MM.1S (cell line): ENCODE results near the gene PRKG1.

ENCODE experiments used
- DNase-seq: peaks from one replicate; pipeline ENCODE4 v3.0.0-alpha.2; 2015
- H2AFZ ChIP-seq: fragments of 300-600 bp; sonication (generic); 2 replicates; pipeline ENCODE4 v1.6.0; 2016; ENCODE audit warnings: antibody characterized with exemption, low read length
- H3F3A ChIP-seq: fragments of 300-600 bp; sonication (generic); 2 replicates; pipeline ENCODE4 v1.6.1; 2016; ENCODE audit warnings: mild to moderate bottlenecking, antibody characterized with exemption, low read length, moderate library complexity, mixed read lengths; ENCODE audit not compliant: insufficient read depth
- H3K27ac ChIP-seq: fragments of 300-600 bp; sonication (generic); 2 replicates; pipeline ENCODE4 v1.5.1; 2016; ENCODE audit warnings: mild to moderate bottlenecking, low read length
- H3K27me3 ChIP-seq: fragments of 300-600 bp; sonication (generic); replicated peaks from 2 replicates; pipeline ENCODE4 v1.6.0; 2016; ENCODE audit warnings: low read length; ENCODE audit not compliant: insufficient read depth
- H3K36me3 ChIP-seq: fragments of 300-600 bp; sonication (generic); replicated peaks from 2 replicates; pipeline ENCODE4 v1.6.1; 2016; ENCODE audit warnings: mild to moderate bottlenecking, low read length, mixed read lengths; ENCODE audit not compliant: insufficient read depth
- H3K4me1 ChIP-seq: fragments of 300-600 bp; sonication (generic); 2 replicates; pipeline ENCODE4 v1.6.1; 2016; ENCODE audit warnings: low read length, mixed read lengths
- H3K4me2 ChIP-seq: fragments of 300-600 bp; sonication (generic); 2 replicates; pipeline ENCODE4 v1.6.0; 2016; ENCODE audit warnings: low read depth, low read length
- H3K4me3 ChIP-seq: fragments of 300-600 bp; sonication (generic); 2 replicates; pipeline ENCODE4 v1.5.1; 2016; ENCODE audit warnings: low read length, mixed read lengths
- H3K79me2 ChIP-seq: fragments of 300-600 bp; sonication (generic); 2 replicates; pipeline ENCODE4 v1.6.1; 2016; ENCODE audit warnings: mixed run types, low read length, mixed read lengths
- H3K9ac ChIP-seq: fragments of 300-600 bp; sonication (generic); 2 replicates; pipeline ENCODE4 v1.6.1; 2016; ENCODE audit warnings: low read length, mixed read lengths
- H3K9me2 ChIP-seq: fragments of 300-600 bp; sonication (generic); replicated peaks from 2 replicates; pipeline ENCODE4 v1.6.1; 2016; ENCODE audit warnings: mild to moderate bottlenecking, low read length, mixed read lengths; ENCODE audit not compliant: insufficient read depth
- H3K9me3 ChIP-seq: fragments of 300-600 bp; sonication (generic); replicated peaks from 2 replicates; pipeline ENCODE4 v1.6.1; 2016; ENCODE audit warnings: mild to moderate bottlenecking, low read length, mixed read lengths; ENCODE audit not compliant: insufficient read depth
- H4K20me1 ChIP-seq: fragments of 300-600 bp; sonication (generic); 2 replicates; pipeline ENCODE4 v1.6.1; 2016; ENCODE audit warnings: mild to moderate bottlenecking, low read length, moderate library complexity, mixed read lengths; ENCODE audit not compliant: insufficient read depth
- CTCF ChIP-seq: fragments of 300-600 bp; sonication (generic); IDR thresholded peaks from 2 replicates; pipeline ENCODE4 v1.5.1; 2016; ENCODE audit warnings: antibody characterized with exemption, low read length, mixed read lengths
- EZH2 ChIP-seq: fragments of 300-600 bp; sonication (generic); optimal IDR thresholded peaks from 2 replicates; pipeline ENCODE3; 2017; ENCODE audit warnings: low read depth, mild to moderate bottlenecking, antibody characterized with exemption, low read length, mixed read lengths
- EZH2phosphoT487 ChIP-seq: fragments of 300-600 bp; sonication (generic); IDR thresholded peaks from 2 replicates; pipeline ENCODE4 v1.6.1; 2018; ENCODE audit warnings: antibody characterized with exemption, low read length

Gene PRKG1

DNA sequence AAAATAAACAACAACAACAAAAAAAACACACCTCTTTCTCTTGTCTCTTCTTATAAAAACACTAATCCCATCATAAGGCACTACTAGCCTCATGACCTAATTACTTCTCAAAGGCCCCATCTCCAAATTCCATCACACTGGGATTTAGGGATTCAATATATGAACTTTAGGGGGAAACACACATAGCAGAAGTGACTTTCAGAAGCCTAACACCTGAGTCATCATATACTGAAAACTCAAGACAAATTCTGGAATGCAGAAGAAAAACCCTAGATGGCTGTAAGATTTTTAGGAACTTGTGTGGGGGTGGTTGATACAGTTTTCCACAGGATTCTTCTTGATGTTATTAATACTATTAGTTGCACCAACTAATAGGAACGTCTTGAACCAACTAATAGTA is 658.8 kb downstream of the PRKG1 start:
- TF ChIP-seq EZH2: no peak
- TF ChIP-seq EZH2phosphoT487: no peak
- TF ChIP-seq CTCF: no peak
- DNase-seq: no peak
- Histone ChIP-seq H3K4me1 (no peaks in the 10 kb centered on the region), H3K9me3 (no peaks in the 10 kb centered on the region), H4K20me1 (no peaks in the 10 kb centered on the region), H3K36me3 (no peaks in the 10 kb centered on the region), H2AFZ (no peak overlapping the region), H3K27ac (no peak overlapping the region), H3K27me3 (no peaks in the 10 kb centered on the region), H3F3A (no peaks in the 10 kb centered on the region), H3K9ac (no peak overlapping the region), H3K79me2 (no peaks in the 10 kb centered on the region), H3K4me3 (no peak overlapping the region), H3K9me2 (no peaks in the 10 kb centered on the region), H3K4me2 (no peak overlapping the region)

DNA sequence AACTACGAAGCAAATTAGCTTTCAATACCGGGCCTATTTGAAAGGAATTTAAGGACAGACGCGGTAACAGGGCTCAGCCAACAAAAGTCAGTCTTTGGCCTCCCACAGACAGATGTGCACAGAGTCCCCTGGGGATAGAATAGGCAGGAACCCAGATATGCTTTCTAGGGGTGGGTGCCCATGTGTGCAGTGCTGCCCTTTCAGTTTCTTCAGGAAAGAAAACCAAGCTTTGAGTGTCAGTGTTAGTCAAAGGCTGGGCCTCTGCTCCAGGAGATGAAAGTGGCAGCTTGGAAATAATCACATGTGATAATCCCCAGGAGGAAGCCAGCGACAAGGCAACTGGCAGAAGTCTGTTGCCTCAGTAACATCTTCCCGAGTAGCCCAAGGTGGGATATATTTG is 668.9 kb downstream of the PRKG1 start:
- Histone ChIP-seq H2AFZ (no peak overlapping the region), H3K9me3 (no peaks in the 10 kb centered on the region), H3K4me2 (no peak overlapping the region), H3K36me3 (no peaks in the 10 kb centered on the region), H3K79me2 (no peaks in the 10 kb centered on the region), H3K9me2 (no peaks in the 10 kb centered on the region), H3K9ac (no peak overlapping the region), H4K20me1 (no peaks in the 10 kb centered on the region), H3K4me3 (no peak overlapping the region), H3K4me1 (no peaks in the 10 kb centered on the region), H3F3A (no peaks in the 10 kb centered on the region), H3K27ac (no peak overlapping the region), H3K27me3 (no peaks in the 10 kb centered on the region)
- no peak for DNase-seq
- TF ChIP-seq CTCF (no peak), EZH2 (no peak), EZH2phosphoT487 (no peak)

DNA sequence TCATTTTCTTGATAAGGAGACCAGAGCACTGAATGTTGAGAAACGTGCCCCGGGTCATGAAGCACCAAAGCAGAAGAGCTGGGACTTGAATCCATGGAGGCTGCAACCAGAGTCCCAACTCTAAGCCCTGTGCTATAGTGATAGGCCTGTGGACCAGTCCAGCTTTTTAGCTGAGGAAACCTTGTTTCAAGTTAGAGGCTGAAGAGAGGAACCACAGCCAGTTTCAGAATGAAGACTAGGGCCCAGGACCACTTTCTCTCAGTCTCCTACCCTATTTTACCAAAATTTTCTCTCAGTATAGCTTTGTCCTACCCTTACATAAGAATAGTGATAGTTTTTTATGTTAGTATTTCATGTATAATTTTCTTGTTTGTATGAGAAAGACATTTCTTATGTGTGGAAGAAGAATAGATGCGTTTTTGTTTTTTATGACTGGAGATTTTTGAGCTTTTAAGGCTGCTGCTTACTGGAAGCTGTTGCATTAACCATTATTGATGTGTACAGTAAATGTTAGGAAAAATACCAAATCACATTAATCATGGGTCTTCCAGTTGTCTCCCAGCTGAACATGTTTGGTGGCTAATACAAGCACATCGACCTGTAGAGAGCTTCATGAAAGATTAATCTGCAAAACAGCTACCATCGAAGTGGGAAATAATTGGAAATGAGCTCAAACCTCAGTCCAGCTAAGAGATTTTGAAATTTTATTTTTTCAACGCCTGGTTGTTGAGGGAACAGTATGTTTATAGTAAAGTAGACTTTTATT is 670.1 kb downstream of the PRKG1 start:
- no peak overlapping the region for H3K4me2 ChIP-seq
- no peaks in the 10 kb centered on the region for H3K4me1 ChIP-seq
- TF ChIP-seq CTCF (no peak), EZH2phosphoT487 (no peak), EZH2 (no peak)
- DNase-seq: no peak
- H3K9ac ChIP-seq: no peak overlapping the region
- H4K20me1 ChIP-seq: no peaks in the 10 kb centered on the region
- H3K79me2 ChIP-seq: no peaks in the 10 kb centered on the region
- no peaks in the 10 kb centered on the region for H3F3A ChIP-seq
- H3K27ac ChIP-seq: no peak overlapping the region
- no peaks in the 10 kb centered on the region for H3K27me3 ChIP-seq
- H2AFZ ChIP-seq: no peak overlapping the region
- no peaks in the 10 kb centered on the region for H3K36me3 ChIP-seq
- H3K4me3 ChIP-seq: no peak overlapping the region
- H3K9me3 ChIP-seq: no peaks in the 10 kb centered on the region
- H3K9me2 ChIP-seq: no peaks in the 10 kb centered on the region
